ENCODE measurements around the gene CLDN6. TPM values are rescaled to one million over a fixed set of nuclear protein-coding genes. Genes with fewer than 3 reads are reported as not detected.

Gene CLDN6
- total and polyA plus RNA-seq, 2 of the 13 experiments (the other 11 are each of a cell fraction or from before 2014, with no cell fraction given) = 5.9 to 7.6 TPM

DNA sequence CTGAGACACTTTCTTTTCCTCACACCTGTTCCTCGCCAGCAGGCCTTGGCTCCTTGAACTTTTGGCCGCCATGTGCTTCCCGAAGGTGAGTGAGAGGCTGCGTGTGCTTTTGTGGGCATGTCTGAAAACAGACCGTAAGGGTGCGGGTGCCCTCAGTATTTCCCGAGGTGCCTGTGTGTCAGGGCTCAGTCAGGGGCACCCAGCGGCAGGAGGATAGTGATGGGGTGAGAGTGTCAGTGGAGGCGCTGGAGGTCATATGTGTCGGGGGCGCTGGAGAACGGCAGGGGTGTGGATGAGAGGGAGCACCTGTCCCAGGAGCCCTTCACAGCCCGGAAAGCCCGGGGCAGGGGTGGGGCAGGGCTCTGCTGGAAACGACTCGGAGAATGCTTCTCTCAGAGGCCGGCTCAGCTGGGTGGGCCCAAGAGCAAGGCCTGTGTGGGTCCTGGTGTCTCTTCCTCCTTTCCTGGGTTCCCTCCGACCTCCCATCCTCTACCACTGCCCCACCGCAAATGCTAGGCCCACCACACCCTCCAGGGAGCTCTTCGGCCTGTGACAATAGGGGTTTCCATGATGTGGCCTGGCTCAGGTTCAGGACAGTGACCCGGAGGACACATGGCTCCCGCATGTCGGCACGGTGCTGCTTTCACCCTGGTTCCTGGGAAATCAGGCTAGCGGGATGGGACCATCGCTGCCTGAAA, 47.9 kb upstream of the CLDN6 start (continued):
- TF ChIP-seq ZNF318 (CRISPR knock-in tag; IDR thresholded peaks at IDR 0.05) = no peak
- TF ChIP-seq GATAD1 (CRISPR knock-in tag; IDR thresholded peaks at IDR 0.05) = no peak
- TF ChIP-seq, protein P1, sequence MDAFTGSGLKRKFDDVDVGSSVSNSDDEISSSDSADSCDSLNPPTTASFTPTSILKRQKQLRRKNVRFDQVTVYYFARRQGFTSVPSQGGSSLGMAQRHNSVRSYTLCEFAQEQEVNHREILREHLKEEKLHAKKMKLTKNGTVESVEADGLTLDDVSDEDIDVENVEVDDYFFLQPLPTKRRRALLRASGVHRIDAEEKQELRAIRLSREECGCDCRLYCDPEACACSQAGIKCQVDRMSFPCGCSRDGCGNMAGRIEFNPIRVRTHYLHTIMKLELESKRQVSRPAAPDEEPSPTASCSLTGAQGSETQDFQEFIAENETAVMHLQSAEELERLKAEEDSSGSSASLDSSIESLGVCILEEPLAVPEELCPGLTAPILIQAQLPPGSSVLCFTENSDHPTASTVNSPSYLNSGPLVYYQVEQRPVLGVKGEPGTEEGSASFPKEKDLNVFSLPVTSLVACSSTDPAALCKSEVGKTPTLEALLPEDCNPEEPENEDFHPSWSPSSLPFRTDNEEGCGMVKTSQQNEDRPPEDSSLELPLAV (CRISPR knock-in tag; conservative IDR thresholded peaks at IDR 0.05; ENCODE audit: low read depth) = no peak
- TF ChIP-seq ZBTB37 (CRISPR knock-in tag; IDR thresholded peaks at IDR 0.05) = no peak
- TF ChIP-seq HOXA5 (CRISPR knock-in tag; IDR thresholded peaks at IDR 0.05) = 0 out of 2 replicates have a peak, but pooled peaks have one; percentile 30
- TF ChIP-seq, protein P2, sequence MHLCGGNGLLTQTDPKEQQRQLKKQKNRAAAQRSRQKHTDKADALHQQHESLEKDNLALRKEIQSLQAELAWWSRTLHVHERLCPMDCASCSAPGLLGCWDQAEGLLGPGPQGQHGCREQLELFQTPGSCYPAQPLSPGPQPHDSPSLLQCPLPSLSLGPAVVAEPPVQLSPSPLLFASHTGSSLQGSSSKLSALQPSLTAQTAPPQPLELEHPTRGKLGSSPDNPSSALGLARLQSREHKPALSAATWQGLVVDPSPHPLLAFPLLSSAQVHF (CRISPR knock-in tag; IDR thresholded peaks at IDR 0.05) = no peak
- TF ChIP-seq ZNF781 (CRISPR knock-in tag; IDR thresholded peaks at IDR 0.05; ENCODE audit: borderline replicate concordance, not compliant biosample characterization) = no peak
- TF ChIP-seq FOXM1 (CRISPR knock-in tag; IDR thresholded peaks at IDR 0.05) = no peak
- TF ChIP-seq, protein P3, sequence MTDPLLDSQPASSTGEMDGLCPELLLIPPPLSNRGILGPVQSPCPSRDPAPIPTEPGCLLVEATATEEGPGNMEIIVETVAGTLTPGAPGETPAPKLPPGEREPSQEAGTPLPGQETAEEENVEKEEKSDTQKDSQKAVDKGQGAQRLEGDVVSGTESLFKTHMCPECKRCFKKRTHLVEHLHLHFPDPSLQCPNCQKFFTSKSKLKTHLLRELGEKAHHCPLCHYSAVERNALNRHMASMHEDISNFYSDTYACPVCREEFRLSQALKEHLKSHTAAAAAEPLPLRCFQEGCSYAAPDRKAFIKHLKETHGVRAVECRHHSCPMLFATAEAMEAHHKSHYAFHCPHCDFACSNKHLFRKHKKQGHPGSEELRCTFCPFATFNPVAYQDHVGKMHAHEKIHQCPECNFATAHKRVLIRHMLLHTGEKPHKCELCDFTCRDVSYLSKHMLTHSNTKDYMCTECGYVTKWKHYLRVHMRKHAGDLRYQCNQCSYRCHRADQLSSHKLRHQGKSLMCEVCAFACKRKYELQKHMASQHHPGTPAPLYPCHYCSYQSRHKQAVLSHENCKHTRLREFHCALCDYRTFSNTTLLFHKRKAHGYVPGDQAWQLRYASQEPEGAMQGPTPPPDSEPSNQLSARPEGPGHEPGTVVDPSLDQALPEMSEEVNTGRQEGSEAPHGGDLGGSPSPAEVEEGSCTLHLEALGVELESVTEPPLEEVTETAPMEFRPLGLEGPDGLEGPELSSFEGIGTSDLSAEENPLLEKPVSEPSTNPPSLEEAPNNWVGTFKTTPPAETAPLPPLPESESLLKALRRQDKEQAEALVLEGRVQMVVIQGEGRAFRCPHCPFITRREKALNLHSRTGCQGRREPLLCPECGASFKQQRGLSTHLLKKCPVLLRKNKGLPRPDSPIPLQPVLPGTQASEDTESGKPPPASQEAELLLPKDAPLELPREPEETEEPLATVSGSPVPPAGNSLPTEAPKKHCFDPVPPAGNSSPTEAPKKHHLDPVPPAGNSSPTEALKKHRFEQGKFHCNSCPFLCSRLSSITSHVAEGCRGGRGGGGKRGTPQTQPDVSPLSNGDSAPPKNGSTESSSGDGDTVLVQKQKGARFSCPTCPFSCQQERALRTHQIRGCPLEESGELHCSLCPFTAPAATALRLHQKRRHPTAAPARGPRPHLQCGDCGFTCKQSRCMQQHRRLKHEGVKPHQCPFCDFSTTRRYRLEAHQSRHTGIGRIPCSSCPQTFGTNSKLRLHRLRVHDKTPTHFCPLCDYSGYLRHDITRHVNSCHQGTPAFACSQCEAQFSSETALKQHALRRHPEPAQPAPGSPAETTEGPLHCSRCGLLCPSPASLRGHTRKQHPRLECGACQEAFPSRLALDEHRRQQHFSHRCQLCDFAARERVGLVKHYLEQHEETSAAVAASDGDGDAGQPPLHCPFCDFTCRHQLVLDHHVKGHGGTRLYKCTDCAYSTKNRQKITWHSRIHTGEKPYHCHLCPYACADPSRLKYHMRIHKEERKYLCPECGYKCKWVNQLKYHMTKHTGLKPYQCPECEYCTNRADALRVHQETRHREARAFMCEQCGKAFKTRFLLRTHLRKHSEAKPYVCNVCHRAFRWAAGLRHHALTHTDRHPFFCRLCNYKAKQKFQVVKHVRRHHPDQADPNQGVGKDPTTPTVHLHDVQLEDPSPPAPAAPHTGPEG (CRISPR knock-in tag; IDR thresholded peaks at IDR 0.05) = no peak
- TF ChIP-seq AGO2 (optimal IDR thresholded peaks at IDR 0.05; ENCODE audit: low read depth, low read length) = peak; percentile 42
